ENCODE results near the gene COL11A1.
"Not testable (repeated sequence)": the region's sequence is repeated elsewhere in the genome, so short reads cannot be mapped to it uniquely, and the experiment has no call there.

COL11A1 gene

GRCh38 chr1:102840741-102841140, 267.6 kb downstream of the COL11A1 start:
- in situ Hi-C loops (cut with MboI; ENCODE audit: low sequenced_read_pairs) = no loop called here

GRCh38 chr1:102838016-102838415, 270.3 kb downstream of the COL11A1 start:
- in situ Hi-C loops (cut with MboI; ENCODE audit: low sequenced_read_pairs) = no loop called here

- in situ Hi-C loops (cut with MboI; ENCODE audit: low sequenced_read_pairs) = no loop called here
Observed at GRCh38 chr1:102837551-102837950, 270.8 kb downstream of the COL11A1 start.

- in situ Hi-C loops (cut with MboI; ENCODE audit: low sequenced_read_pairs) = no loop called here
Observed at GRCh38 chr1:102836991-102837390, 271.3 kb downstream of the COL11A1 start.

GRCh38 chr1:102834688-102835320, 273.5 kb downstream of the COL11A1 start:
- in situ Hi-C loops (cut with MboI; ENCODE audit: low sequenced_read_pairs) = no loop called here

- in situ Hi-C loops (cut with MboI; ENCODE audit: low sequenced_read_pairs) = no loop called here
Observed at GRCh38 chr1:102833151-102833550, 275.2 kb downstream of the COL11A1 start.

- in situ Hi-C loops (cut with MboI; ENCODE audit: low sequenced_read_pairs) = not testable (repeated sequence)
Observed at GRCh38 chr1:102826706-102827105, 281.6 kb downstream of the COL11A1 start.
